Caco-2 (cell line): ENCODE measurements around the gene DNPH1. TPM values are rescaled to one million over a fixed set of nuclear protein-coding genes. Genes with fewer than 3 reads are reported as not detected.

Experiments
- BruUV-seq: library from RNA; stranded (reverse); fragments of 400-500 nt; replicated peaks from 2 replicates; lab custom pipeline; 2021; lab: Mats Ljungman, UMichigan
- CTCF ChIA-PET: fragments of 300-600 bp; sonication (Branson Sonifier 250); formaldehyde crosslinking; loops from one replicate; lab custom pipeline; 2022; ENCODE audit warnings: antibody characterized with exemption; lab: Charles Lee
- POLR2A ChIA-PET: fragments of 300-600 bp; sonication (Branson Sonifier 250); formaldehyde crosslinking; loops from one replicate; lab custom pipeline; 2022; ENCODE audit warnings: antibody characterized with exemption; lab: Charles Lee
- DNase-seq, 2 experiments: peaks; one replicate each; pipeline versions ENCODE4 v3.0.0 to v3.0.0-alpha.2; 2020 to 2022
- H3K27me3 ChIP-seq: replicated peaks from 2 replicates; pipeline ENCODE4 v1.6.0; 2011; ENCODE audit warnings: low read length; ENCODE audit not compliant: control insufficient read depth, insufficient read depth
- H3K36me3 ChIP-seq: 2 replicates; pipeline ENCODE4 v1.5.1; 2011; ENCODE audit warnings: low read length; ENCODE audit not compliant: control insufficient read depth, insufficient read depth
- H3K4me1 ChIP-seq: fragments of 250-450 bp; sonication (Bioruptor Pico); 2 replicates; pipeline ENCODE4 v1.5.1; 2020; ENCODE audit warnings: mild to moderate bottlenecking
- H3K4me3 ChIP-seq: 2 replicates; pipeline ENCODE4 v1.5.1; 2011; ENCODE audit warnings: low read depth, mild to moderate bottlenecking, control low read depth, low read length
- H3K9me3 ChIP-seq: fragments of 250-450 bp; sonication (Bioruptor Pico); 2 replicates; pipeline ENCODE4 v1.5.1; 2020; ENCODE audit warnings: mild to moderate bottlenecking, moderate library complexity
- H3K27ac Mint-ChIP-seq: one replicate; pipeline ENCODE4 v1.8.0; 2022; ENCODE audit warnings: mixed read lengths; ENCODE audit not compliant: unreplicated experiment
- H3K27me3 Mint-ChIP-seq: one replicate; pipeline ENCODE4 v1.8.0; 2022; ENCODE audit warnings: mixed read lengths; ENCODE audit not compliant: insufficient read depth, unreplicated experiment
- H3K36me3 Mint-ChIP-seq: one replicate; pipeline ENCODE4 v1.8.0; 2022; ENCODE audit warnings: mild to moderate bottlenecking, mixed read lengths; ENCODE audit not compliant: insufficient read depth, unreplicated experiment
- H3K4me1 Mint-ChIP-seq: one replicate; pipeline ENCODE4 v1.8.0; 2022; ENCODE audit warnings: low read depth, mixed read lengths; ENCODE audit not compliant: unreplicated experiment
- H3K4me3 Mint-ChIP-seq: one replicate; pipeline ENCODE4 v1.8.0; 2022; ENCODE audit warnings: mild to moderate bottlenecking, moderate library complexity, mixed read lengths; ENCODE audit not compliant: unreplicated experiment
- H3K9me3 Mint-ChIP-seq: one replicate; pipeline ENCODE4 v1.8.0; 2022; ENCODE audit warnings: mixed read lengths; ENCODE audit not compliant: unreplicated experiment
- CTCF ChIP-seq, 2 experiments: fragments of 200-600 bp in 1 of 2; IDR thresholded peaks; 1 replicate in 1 of 2; 2 replicates in 1 of 2; pipeline versions ENCODE4 v1.5.1 to v1.8.0; 2011 to 2022; ENCODE audit warnings: antibody characterized with exemption in 1 of 2, control low read depth in 1 of 2, inconsistent platforms in 1 of 2, low read depth in 1 of 2, low read length in 1 of 2, mild to moderate bottlenecking in 1 of 2, moderate library complexity in 1 of 2; ENCODE audit not compliant: insufficient read depth in 1 of 2, severe bottlenecking in 1 of 2, unreplicated experiment in 1 of 2
- intact Hi-C: fragments of 100-400 bp; cut with micrococcal nuclease; formaldehyde crosslinking; loops from one replicate; pipeline ENCODE4 v1.10.0; 2022; ENCODE audit not compliant: unreplicated experiment
- total RNA-seq: library from RNA; stranded (reverse); gene quantifications from 2 replicates; pipeline ENCODE4 v1.2.3, GENCODE V29; 2022

DNPH1 gene
- total RNA-seq, 1 experiment from 2014 or later = 62.6 TPM

- Histone ChIP-seq H3K36me3 (no peaks in the 10 kb centered on the region), H3K4me3 (no peak overlapping the region), H3K4me1 (peaks cover 2% of the 10 kb centered on the region; the same call in 1 of the 2 replicates), H3K9me3 (no peaks in the 10 kb centered on the region), H3K27me3 (no peaks in the 10 kb centered on the region)
- no TSS peak for BruUV-seq
- H3K9me3 Mint-ChIP-seq = no peaks in the 10 kb centered on the region
- no peak for DNase-seq
- H3K27me3 Mint-ChIP-seq = no peaks in the 10 kb centered on the region
- H3K4me1 Mint-ChIP-seq = no peaks in the 10 kb centered on the region
- POLR2A ChIA-PET = no interaction called here
- intact Hi-C loops = no loop called here
- peaks cover 15% of the 10 kb centered on the region for H3K36me3 Mint-ChIP-seq
- no peak overlapping the region for H3K4me3 Mint-ChIP-seq
- CTCF ChIA-PET = no interaction called here
- H3K27ac Mint-ChIP-seq = no peak overlapping the region
- no peak for TF ChIP-seq CTCF (IDR thresholded peaks at IDR 0.05; ENCODE audit: insufficient read depth in 1 of 2, low read depth in 1 of 2, low read length in 1 of 2, severe bottlenecking in 1 of 2, unreplicated experiment in 1 of 2)
Observed at GRCh38 chr6:43223175-43223574, 6.1 kb downstream of the DNPH1 start.

GRCh38 chr6:43222418-43223059 is 6.7 kb downstream of the DNPH1 start:
- Histone ChIP-seq H3K27me3 (no peaks in the 10 kb centered on the region), H3K4me1 (no peaks in the 10 kb centered on the region), H3K36me3 (no peaks in the 10 kb centered on the region), H3K4me3 (no peak overlapping the region), H3K9me3 (no peaks in the 10 kb centered on the region)
- peaks cover 15% of the 10 kb centered on the region for H3K36me3 Mint-ChIP-seq
- DNase-seq = no peak
- intact Hi-C loops = no loop called here
- no peak for TF ChIP-seq CTCF (IDR thresholded peaks at IDR 0.05; ENCODE audit: insufficient read depth in 1 of 2, low read depth in 1 of 2, low read length in 1 of 2, severe bottlenecking in 1 of 2, unreplicated experiment in 1 of 2)
- no peaks in the 10 kb centered on the region for H3K27me3 Mint-ChIP-seq
- CTCF ChIA-PET = no interaction called here
- BruUV-seq = no TSS peak
- no peaks in the 10 kb centered on the region for H3K4me1 Mint-ChIP-seq
- H3K9me3 Mint-ChIP-seq = no peaks in the 10 kb centered on the region
- POLR2A ChIA-PET = no interaction called here
- H3K4me3 Mint-ChIP-seq = no peak overlapping the region
- H3K27ac Mint-ChIP-seq = no peak overlapping the region

GRCh38 chr6:43221046-43221972 is 8.0 kb downstream of the DNPH1 start:
- Histone ChIP-seq H3K4me3 (no peak overlapping the region), H3K4me1 (no peaks in the 10 kb centered on the region), H3K9me3 (no peaks in the 10 kb centered on the region), H3K27me3 (no peaks in the 10 kb centered on the region), H3K36me3 (no peaks in the 10 kb centered on the region)
- no peak for TF ChIP-seq CTCF (IDR thresholded peaks at IDR 0.05; ENCODE audit: insufficient read depth in 1 of 2, low read depth in 1 of 2, low read length in 1 of 2, severe bottlenecking in 1 of 2, unreplicated experiment in 1 of 2)
- H3K27me3 Mint-ChIP-seq = no peaks in the 10 kb centered on the region
- peaks cover 15% of the 10 kb centered on the region for H3K36me3 Mint-ChIP-seq
- no peaks in the 10 kb centered on the region for H3K9me3 Mint-ChIP-seq
- ChIA-PET CTCF (interaction anchor here (1.2 to 1.5 kb wide), 2 partner anchors 8 to 116 kb away, joined by 3 to 8 read pairs; partner anchors contain the start of gene DNPH1), POLR2A (interaction anchor here (0.6 kb wide), 1 partner anchor 145 kb away, joined by 3 read pairs; the partner anchor contains the start of gene PTK7)
- H3K27ac Mint-ChIP-seq = no peak overlapping the region
- DNase-seq = no peak
- H3K4me1 Mint-ChIP-seq = no peaks in the 10 kb centered on the region
- intact Hi-C loops = no loop called here
- H3K4me3 Mint-ChIP-seq = no peak overlapping the region
- no TSS peak for BruUV-seq
